WTC11 (cell line): ENCODE results near the gene SUPV3L1.

Experiments
- ATF3 ChIP-seq: sonication (generic); formaldehyde crosslinking; conservative IDR thresholded peaks from 2 replicates; pipeline ENCODE4 v1.8.1; 2022; ENCODE audit warnings: mild to moderate bottlenecking, missing genetic modification reagents
- CTCF ChIP-seq: fragments of 200-600 bp; IDR thresholded peaks from 2 replicates; pipeline ENCODE4 v1.8.0; 2022; ENCODE audit warnings: antibody characterized with exemption
- ERG ChIP-seq: fragments of 250-450 bp; sonication (Bioruptor Pico); IDR thresholded peaks from 2 replicates; pipeline ENCODE4 v1.8.0; 2021; ENCODE audit warnings: mild to moderate bottlenecking
- GABPB1 ChIP-seq: sonication (generic); formaldehyde crosslinking; IDR thresholded peaks from 2 replicates; pipeline ENCODE4 v1.8.1; 2023; ENCODE audit warnings: mild to moderate bottlenecking, missing genetic modification reagents
- MXD4 ChIP-seq: fragments of 250-450 bp; sonication (Bioruptor Pico); IDR thresholded peaks from 2 replicates; pipeline ENCODE4 v1.8.0; 2021; ENCODE audit warnings: mild to moderate bottlenecking, moderate library complexity, borderline replicate concordance

- TF ChIP-seq ATF3 (CRISPR knock-in tag) (no peak), MXD4 (CRISPR knock-in tag) (no peak), CTCF (no peak), GABPB1 (CRISPR knock-in tag) (peak; percentile 66), ERG (no peak)
Measured at GRCh38 chr10:69217119-69217754, 37.2 kb downstream of the SUPV3L1 start.
